K562 (cell line): ENCODE data around the gene TNFAIP8L1. TPM values are rescaled to one million over a fixed set of nuclear protein-coding genes. Genes with fewer than 3 reads are reported as not detected.

Experiments used
- FOXP1 ChIP-seq: sonication (generic); formaldehyde crosslinking; IDR thresholded peaks from 2 replicates; pipeline ENCODE4 v1.8.0; 2022; ENCODE audit warnings: mild to moderate bottlenecking, missing genetic modification reagents
- MAZ ChIP-seq, 2 experiments: fragments of 450-650 bp in 1 of 2; sonication (generic) in 1 of 2; formaldehyde crosslinking; IDR thresholded peaks in 1 of 2; conservative IDR thresholded peaks in 1 of 2; 2 replicates each; pipeline versions ENCODE4 v1.4.0 to v1.5.0; 2020; ENCODE audit warnings: mild to moderate bottlenecking in 1 of 2, missing genetic modification reagents in 1 of 2
- NCOA2 ChIP-seq, 2 experiments: fragments of 450-650 bp; IDR thresholded peaks; 2 replicates each; pipeline ENCODE4 v1.6.1; 2018; ENCODE audit warnings: mild to moderate bottlenecking in 2 of 2, moderate library complexity in 1 of 2; ENCODE audit not compliant: partially characterized antibody in 2 of 2
- RBM17 ChIP-seq: fragments of 200-400 bp; formaldehyde crosslinking; IDR thresholded peaks from 2 replicates; pipeline ENCODE4 v1.6.1; 2017; ENCODE audit warnings: low read depth, mild to moderate bottlenecking, low read length, borderline replicate concordance
- polyA plus RNA-seq, 8 experiments: library from polyadenylated mRNA; depleted of rRNA in 4 of 8; stranded (reverse) in 5 of 8; unstranded in 3 of 8; fragments of >200 nt; fragmentation: Nextera tagmentation in 2 of 8; fragmentation: Illumina TruSeq in 1 of 8; extraction: Ambion mirVana in 2 of 8; extraction: Trizol in 1 of 8; gene quantifications; 2 replicates each; pipeline versions ENCODE4 v1.2.1 to v1.2.3, GENCODE V29; 2011 to 2014; ENCODE audit warnings: inconsistent platforms in 1 of 8, missing spikeins in 1 of 8
- total RNA-seq, 7 experiments: library from RNA; depleted of rRNA in 6 of 7; stranded (reverse); fragments of >200 nt in 6 of 7; fragmentation: Illumina TruSeq in 2 of 7; extraction: Trizol in 2 of 7; gene quantifications; 2 replicates each; pipeline versions ENCODE4 v1.2.1 to v1.2.3, GENCODE V29; 2011 to 2021; ENCODE audit warnings: low replicate concordance in 1 of 7
- TF ChIP-seq, protein P1 (sequence below): fragments of 250-450 bp; sonication (Bioruptor Pico); IDR thresholded peaks from 2 replicates; pipeline ENCODE4 v1.4.0; 2020; ENCODE audit warnings: mild to moderate bottlenecking, moderate library complexity
- TF ChIP-seq, protein P2 (sequence below): sonication (generic); IDR thresholded peaks from 2 replicates; pipeline ENCODE4 v1.6.1; 2016
- TF ChIP-seq, protein P3 (sequence below): fragments of 450-650 bp; IDR thresholded peaks from 2 replicates; pipeline ENCODE4 v1.6.1; 2016
- TF ChIP-seq, protein P4 (sequence below), 2 experiments: fragments of 450-650 bp in 1 of 2; sonication (generic) in 1 of 2; formaldehyde crosslinking; conservative IDR thresholded peaks; 2 replicates each; pipeline versions ENCODE4 v1.4.0 to v1.8.1; 2020 to 2022; ENCODE audit warnings: mild to moderate bottlenecking in 1 of 2, missing genetic modification reagents in 1 of 2
- TF ChIP-seq, protein P5 (sequence below): fragments of 450-650 bp; IDR thresholded peaks from 2 replicates; pipeline ENCODE4 v1.6.1; 2016; ENCODE audit warnings: antibody characterized with exemption
- TF ChIP-seq, protein P6 (sequence below): fragments of 450-650 bp; IDR thresholded peaks from 2 replicates; pipeline ENCODE4 v1.6.1; 2016; ENCODE audit warnings: borderline replicate concordance
- TF ChIP-seq, protein P7 (sequence below): fragments of 450-650 bp; IDR thresholded peaks from 2 replicates; pipeline ENCODE4 v1.6.1; 2018; ENCODE audit not compliant: partially characterized antibody

The TNFAIP8L1 gene
- total and polyA plus RNA-seq, 9 of the 15 experiments (the other 6 are each of a cell fraction or from before 2014, with no cell fraction given), result 0.69 to 9.3 (median 4.9) TPM

DNA sequence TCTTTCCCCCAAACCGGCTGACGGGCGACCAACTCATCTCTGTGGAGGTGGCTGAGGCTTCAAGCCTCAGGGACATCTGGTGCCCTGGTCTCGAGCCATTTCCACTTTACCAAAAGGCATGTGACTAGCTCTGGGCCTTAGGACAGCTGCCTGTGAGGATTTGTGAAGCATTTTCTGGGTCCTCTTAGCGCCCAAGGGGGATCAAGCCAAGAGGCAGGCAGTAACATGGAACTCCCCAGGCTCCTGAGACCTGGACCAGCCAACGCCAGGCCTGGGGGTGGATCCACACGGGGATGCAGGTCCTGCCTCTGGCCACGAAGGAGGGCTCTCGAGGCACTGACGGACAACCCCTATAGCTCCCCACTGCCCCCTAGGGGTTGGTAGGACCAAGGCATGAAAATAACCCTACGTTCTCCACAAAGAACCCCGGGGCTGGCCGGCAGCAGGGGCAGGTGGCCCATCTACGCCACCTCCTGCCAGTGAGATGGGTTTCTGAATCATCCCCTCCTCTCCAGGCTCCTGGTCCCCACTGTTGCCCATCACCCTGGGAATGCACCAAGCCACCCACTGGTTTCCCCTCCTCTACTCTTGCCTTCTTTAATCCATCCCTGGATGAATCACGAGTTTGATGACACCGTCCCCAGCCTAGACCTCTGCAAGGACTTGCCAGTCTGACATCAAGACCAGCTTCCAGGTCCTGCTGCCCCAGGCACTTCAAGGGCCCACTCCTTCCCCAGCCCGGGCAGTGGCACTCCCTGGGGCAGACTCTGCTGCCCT lies 37.8 kb downstream of the TNFAIP8L1 start (continued):
- TF ChIP-seq MAZ (CRISPR knock-in tag; conservative IDR thresholded peaks at IDR 0.05 in 1 of 2, IDR thresholded peaks at IDR 0.05 in 1 of 2), result 0 out of 4 replicates have a peak, but pooled peaks of 1 of the 2 experiments have one; percentile 40
- TF ChIP-seq, protein P1, sequence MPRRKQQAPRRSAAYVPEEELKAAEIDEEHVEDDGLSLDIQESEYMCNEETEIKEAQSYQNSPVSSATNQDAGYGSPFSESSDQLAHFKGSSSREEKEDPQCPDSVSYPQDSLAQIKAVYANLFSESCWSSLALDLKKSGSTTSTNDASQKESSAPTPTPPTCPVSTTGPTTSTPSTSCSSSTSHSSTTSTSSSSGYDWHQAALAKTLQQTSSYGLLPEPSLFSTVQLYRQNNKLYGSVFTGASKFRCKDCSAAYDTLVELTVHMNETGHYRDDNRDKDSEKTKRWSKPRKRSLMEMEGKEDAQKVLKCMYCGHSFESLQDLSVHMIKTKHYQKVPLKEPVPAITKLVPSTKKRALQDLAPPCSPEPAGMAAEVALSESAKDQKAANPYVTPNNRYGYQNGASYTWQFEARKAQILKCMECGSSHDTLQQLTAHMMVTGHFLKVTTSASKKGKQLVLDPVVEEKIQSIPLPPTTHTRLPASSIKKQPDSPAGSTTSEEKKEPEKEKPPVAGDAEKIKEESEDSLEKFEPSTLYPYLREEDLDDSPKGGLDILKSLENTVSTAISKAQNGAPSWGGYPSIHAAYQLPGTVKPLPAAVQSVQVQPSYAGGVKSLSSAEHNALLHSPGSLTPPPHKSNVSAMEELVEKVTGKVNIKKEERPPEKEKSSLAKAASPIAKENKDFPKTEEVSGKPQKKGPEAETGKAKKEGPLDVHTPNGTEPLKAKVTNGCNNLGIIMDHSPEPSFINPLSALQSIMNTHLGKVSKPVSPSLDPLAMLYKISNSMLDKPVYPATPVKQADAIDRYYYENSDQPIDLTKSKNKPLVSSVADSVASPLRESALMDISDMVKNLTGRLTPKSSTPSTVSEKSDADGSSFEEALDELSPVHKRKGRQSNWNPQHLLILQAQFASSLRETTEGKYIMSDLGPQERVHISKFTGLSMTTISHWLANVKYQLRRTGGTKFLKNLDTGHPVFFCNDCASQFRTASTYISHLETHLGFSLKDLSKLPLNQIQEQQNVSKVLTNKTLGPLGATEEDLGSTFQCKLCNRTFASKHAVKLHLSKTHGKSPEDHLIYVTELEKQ (CRISPR knock-in tag), result no peak
- TF ChIP-seq, protein P2, sequence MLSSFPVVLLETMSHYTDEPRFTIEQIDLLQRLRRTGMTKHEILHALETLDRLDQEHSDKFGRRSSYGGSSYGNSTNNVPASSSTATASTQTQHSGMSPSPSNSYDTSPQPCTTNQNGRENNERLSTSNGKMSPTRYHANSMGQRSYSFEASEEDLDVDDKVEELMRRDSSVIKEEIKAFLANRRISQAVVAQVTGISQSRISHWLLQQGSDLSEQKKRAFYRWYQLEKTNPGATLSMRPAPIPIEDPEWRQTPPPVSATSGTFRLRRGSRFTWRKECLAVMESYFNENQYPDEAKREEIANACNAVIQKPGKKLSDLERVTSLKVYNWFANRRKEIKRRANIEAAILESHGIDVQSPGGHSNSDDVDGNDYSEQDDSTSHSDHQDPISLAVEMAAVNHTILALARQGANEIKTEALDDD, result no peak
- TF ChIP-seq, protein P3, sequence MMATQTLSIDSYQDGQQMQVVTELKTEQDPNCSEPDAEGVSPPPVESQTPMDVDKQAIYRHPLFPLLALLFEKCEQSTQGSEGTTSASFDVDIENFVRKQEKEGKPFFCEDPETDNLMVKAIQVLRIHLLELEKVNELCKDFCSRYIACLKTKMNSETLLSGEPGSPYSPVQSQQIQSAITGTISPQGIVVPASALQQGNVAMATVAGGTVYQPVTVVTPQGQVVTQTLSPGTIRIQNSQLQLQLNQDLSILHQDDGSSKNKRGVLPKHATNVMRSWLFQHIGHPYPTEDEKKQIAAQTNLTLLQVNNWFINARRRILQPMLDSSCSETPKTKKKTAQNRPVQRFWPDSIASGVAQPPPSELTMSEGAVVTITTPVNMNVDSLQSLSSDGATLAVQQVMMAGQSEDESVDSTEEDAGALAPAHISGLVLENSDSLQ, result peak; percentile 61
- TF ChIP-seq, protein P4, sequence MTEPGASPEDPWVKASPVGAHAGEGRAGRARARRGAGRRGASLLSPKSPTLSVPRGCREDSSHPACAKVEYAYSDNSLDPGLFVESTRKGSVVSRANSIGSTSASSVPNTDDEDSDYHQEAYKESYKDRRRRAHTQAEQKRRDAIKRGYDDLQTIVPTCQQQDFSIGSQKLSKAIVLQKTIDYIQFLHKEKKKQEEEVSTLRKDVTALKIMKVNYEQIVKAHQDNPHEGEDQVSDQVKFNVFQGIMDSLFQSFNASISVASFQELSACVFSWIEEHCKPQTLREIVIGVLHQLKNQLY (CRISPR knock-in tag; conservative IDR thresholded peaks at IDR 0.05), result no peak
- TF ChIP-seq, protein P5, sequence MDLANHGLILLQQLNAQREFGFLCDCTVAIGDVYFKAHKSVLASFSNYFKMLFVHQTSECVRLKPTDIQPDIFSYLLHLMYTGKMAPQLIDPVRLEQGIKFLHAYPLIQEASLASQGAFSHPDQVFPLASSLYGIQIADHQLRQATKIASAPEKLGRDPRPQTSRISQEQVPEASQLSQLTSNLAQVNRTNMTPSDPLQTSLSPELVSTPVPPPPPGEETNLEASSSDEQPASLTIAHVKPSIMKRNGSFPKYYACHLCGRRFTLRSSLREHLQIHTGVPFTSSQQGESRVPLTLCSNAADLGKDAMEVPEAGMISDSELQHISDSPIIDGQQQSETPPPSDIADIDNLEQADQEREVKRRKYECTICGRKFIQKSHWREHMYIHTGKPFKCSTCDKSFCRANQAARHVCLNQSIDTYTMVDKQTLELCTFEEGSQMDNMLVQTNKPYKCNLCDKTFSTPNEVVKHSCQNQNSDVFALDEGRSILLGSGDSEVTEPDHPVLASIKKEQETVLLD, result no peak
- TF ChIP-seq, protein P6, sequence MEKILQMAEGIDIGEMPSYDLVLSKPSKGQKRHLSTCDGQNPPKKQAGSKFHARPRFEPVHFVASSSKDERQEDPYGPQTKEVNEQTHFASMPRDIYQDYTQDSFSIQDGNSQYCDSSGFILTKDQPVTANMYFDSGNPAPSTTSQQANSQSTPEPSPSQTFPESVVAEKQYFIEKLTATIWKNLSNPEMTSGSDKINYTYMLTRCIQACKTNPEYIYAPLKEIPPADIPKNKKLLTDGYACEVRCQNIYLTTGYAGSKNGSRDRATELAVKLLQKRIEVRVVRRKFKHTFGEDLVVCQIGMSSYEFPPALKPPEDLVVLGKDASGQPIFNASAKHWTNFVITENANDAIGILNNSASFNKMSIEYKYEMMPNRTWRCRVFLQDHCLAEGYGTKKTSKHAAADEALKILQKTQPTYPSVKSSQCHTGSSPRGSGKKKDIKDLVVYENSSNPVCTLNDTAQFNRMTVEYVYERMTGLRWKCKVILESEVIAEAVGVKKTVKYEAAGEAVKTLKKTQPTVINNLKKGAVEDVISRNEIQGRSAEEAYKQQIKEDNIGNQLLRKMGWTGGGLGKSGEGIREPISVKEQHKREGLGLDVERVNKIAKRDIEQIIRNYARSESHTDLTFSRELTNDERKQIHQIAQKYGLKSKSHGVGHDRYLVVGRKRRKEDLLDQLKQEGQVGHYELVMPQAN, result no peak
- TF ChIP-seq FOXP1 (CRISPR knock-in tag), result no peak
- TF ChIP-seq RBM17, result no peak
- TF ChIP-seq, protein P7, sequence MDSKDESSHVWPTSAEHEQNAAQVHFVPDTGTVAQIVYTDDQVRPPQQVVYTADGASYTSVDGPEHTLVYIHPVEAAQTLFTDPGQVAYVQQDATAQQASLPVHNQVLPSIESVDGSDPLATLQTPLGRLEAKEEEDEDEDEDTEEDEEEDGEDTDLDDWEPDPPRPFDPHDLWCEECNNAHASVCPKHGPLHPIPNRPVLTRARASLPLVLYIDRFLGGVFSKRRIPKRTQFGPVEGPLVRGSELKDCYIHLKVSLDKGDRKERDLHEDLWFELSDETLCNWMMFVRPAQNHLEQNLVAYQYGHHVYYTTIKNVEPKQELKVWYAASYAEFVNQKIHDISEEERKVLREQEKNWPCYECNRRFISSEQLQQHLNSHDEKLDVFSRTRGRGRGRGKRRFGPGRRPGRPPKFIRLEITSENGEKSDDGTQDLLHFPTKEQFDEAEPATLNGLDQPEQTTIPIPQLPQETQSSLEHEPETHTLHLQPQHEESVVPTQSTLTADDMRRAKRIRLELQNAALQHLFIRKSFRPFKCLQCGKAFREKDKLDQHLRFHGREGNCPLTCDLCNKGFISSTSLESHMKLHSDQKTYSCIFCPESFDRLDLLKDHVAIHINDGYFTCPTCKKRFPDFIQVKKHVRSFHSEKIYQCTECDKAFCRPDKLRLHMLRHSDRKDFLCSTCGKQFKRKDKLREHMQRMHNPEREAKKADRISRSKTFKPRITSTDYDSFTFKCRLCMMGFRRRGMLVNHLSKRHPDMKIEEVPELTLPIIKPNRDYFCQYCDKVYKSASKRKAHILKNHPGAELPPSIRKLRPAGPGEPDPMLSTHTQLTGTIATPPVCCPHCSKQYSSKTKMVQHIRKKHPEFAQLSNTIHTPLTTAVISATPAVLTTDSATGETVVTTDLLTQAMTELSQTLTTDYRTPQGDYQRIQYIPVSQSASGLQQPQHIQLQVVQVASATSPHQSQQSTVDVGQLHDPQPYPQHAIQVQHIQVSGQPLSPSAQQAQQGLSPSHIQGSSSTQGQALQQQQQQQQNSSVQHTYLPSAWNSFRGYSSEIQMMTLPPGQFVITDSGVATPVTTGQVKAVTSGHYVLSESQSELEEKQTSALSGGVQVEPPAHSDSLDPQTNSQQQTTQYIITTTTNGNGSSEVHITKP, result peak; percentile 62
- TF ChIP-seq NCOA2 (IDR thresholded peaks at IDR 0.05; ENCODE audit: partially characterized antibody in 2 of 2), result no peak
